GM12875 (cell line): Measurements from ENCODE around the gene CALR.

Experiments used
- H3K4me3 ChIP-seq: one replicate; pipeline ENCODE4 v1.5.1; 2011; ENCODE audit warnings: low read depth, low read length, control low read depth
- TF ChIP-seq, protein P1 (sequence below): IDR thresholded peaks from 2 replicates; pipeline ENCODE4 v1.5.1; 2011; ENCODE audit warnings: low read depth, mild to moderate bottlenecking, control low read depth, inconsistent platforms, low read length, moderate library complexity, borderline replicate concordance; ENCODE audit not compliant: insufficient read depth

The CALR gene

DNA sequence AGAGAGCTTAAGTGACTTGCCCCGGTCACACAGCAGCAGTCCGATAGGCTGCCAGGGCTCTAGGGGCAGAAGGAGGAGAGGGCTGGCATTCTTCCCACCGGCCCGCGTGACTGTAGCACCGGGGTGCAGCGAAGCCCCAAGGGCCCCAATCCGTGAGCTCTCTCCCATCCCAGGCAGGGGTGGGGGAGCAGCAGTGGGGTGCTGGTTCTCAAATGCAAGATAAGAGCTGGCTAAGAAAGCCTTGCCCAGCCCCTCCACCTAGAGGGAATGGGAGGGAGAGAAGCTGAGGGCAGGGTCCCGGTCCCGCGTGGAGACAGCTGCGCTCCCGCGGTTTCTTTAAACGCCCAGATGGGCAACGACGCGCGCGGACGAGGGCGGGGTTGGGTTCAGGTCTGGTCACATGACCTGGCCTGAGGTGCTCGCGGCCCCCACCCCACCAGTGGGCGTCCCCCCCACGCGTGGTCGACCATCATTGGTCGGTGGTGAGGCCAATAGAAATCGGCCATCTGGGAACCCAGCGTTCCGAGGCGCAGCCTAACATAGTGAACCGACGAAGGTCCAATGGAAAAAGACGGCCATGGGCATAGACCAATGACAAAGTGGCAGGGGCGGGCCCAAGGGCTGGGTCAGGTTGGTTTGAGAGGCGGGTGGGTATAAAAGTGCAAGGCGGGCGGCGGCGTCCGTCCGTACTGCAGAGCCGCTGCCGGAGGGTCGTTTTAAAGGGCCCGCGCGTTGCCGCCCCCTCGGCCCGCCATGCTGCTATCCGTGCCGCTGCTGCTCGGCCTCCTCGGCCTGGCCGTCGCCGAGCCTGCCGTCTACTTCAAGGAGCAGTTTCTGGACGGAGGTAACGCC is at the start of gene CALR:
Gene CALR (plus strand): TSS at position 683 of the 852 bp plus-strand sequence. CDS start 71 bp downstream, at position 754.
- peak within 1 kb of the TSS; percentile 97 for H3K4me3 ChIP-seq
- TF ChIP-seq, protein P1, sequence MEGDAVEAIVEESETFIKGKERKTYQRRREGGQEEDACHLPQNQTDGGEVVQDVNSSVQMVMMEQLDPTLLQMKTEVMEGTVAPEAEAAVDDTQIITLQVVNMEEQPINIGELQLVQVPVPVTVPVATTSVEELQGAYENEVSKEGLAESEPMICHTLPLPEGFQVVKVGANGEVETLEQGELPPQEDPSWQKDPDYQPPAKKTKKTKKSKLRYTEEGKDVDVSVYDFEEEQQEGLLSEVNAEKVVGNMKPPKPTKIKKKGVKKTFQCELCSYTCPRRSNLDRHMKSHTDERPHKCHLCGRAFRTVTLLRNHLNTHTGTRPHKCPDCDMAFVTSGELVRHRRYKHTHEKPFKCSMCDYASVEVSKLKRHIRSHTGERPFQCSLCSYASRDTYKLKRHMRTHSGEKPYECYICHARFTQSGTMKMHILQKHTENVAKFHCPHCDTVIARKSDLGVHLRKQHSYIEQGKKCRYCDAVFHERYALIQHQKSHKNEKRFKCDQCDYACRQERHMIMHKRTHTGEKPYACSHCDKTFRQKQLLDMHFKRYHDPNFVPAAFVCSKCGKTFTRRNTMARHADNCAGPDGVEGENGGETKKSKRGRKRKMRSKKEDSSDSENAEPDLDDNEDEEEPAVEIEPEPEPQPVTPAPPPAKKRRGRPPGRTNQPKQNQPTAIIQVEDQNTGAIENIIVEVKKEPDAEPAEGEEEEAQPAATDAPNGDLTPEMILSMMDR: 0 out of 2 replicates have a peak, but pooled peaks have one; percentile 3

DNA sequence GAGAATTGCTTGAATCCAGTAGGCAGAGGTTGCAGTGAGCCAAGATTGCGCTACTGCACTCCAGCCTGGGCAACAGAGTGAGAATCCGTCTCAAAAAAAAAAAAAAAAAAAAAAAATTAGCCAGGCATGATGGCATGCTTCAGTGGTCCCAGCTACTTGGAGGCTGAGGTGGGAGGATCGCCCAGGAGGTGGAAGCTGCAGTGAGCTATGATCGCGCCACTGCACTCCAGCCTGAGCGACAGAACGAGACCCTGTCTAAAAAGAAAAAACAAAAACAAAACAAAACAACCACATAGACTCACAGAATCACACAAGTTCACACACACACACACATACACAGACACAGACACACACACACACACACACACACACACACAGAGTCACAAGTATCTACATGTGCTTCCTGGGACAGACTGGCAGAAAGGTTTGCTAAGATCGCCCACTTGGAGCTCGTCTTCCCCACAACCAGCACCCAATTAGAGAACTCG is 48.1 kb upstream of the CALR start:
- H3K4me3 ChIP-seq: peak overlapping the region; percentile 2

DNA sequence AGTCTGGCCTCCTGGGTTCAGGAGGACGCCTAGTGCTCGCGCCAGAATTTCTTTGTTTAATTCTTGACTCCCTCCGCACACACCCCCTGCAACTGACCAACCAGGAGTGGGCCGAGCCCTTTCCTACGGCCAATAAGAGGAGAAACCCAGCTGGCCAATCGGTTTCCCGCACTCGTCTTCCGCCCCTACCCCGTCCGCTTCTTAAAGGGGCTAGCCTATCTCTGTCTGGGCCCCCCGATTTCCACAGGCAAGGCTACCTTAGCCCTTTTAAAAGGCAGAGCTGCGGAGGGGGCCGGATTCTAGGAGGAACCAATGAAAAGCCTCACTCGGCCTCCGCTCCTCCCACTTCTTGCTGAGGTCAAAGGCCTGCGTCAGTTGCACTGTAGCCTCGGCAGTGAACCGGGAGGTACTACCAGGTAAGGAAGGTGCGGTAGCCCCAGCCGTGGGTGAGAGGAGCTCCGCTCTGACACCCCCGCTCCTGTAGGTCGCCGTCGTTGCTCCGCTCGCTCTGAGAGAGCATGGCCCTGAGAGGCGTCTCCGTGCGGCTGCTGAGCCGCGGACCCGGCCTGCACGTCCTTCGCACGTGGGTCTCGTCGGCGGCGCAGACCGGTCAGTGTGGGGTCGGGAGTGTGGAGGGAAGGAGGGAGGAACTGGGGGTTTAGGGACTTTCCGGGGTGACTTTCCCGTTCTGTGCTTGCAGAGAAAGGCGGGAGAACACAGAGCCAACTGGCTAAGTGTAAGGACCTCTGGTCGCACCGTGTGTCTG is 47.4 kb upstream of the CALR start, which contains the start of gene GCDH:
Gene GCDH (plus strand): TSS at position 374 of the 766 bp plus-strand sequence. CDS start 145 bp downstream, at position 519.
- H3K4me3 ChIP-seq: peak within 1 kb of the TSS; percentile 94
- TF ChIP-seq, protein P1: no peak

GRCh38 chr19:12891553-12892021 is 46.8 kb upstream of the CALR start:
- H3K4me3 ChIP-seq: peak overlapping the region; percentile 94
- TF ChIP-seq, protein P1: no peak

- H3K4me3 ChIP-seq: no peak overlapping the region
- TF ChIP-seq, protein P1: no peak
Observed at GRCh38 chr19:12893582-12893981, 44.8 kb upstream of the CALR start.

DNA sequence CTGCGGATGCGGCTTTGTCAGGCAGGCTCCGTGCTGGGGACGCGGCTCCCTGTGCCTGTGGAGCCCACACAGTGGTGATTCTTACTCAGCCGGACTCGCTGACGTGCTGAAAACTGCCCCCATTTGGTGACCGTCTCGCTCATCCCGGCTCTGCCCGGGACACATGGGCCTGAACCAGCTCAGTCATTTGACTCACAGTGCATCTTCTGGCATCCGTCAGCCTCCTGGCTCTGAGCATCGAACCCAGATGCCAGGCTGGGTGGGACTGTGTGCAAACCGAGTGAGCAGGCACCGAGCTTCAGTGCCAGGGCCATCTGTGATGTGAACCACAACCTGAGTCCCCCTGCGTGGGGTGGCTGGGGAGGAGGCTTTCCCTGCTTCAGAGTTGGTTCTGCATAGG is 41.9 kb upstream of the CALR start:
- TF ChIP-seq, protein P1: no peak
- no peak overlapping the region for H3K4me3 ChIP-seq

DNA sequence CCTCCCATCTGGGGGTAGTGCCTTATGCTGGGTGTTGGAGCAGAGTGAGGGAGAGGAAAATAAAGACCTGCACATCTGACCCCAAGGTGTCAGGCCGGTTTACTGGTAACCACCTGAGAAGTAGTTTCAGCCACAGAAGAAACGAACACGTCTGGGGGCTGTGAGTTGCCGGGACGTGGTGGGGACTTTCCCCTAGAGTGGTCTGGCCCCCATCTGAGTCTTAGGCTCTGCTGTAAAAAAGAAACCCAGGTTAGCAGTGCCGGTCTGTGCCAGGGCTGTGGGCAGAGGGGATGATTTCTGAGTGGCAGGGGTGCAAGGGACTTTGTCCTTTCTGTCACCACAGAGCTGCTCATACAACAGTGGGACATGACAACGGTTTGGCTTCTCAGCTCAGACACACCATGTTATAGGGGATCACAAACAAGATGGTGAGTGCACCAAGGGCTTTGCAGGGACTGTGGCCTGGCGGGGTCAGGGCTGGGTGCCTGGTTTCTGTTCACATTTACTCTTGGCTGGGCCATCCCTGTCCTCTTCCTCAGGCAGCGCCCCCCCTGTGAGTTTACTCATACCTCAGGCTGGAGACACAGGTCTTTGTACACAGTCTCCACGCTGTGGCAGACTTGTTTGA is 38.4 kb upstream of the CALR start:
- H3K4me3 ChIP-seq: no peak overlapping the region
- TF ChIP-seq, protein P1: no peak
